T-cell (primary cell): ENCODE measurements around the gene KRT16. TPM values are rescaled to one million over a fixed set of nuclear protein-coding genes. Genes with fewer than 3 reads are reported as not detected.
"Not testable (repeated sequence)": the region's sequence is repeated elsewhere in the genome, so short reads cannot be mapped to it uniquely, and the experiment has no call there.

ENCODE experiments used
- ATAC-seq, 4 experiments: fragments of 200-7000 bp in 3 of 4; fragments of 150-1000 bp in 1 of 4; cut with Tn5 transposase; replicated peaks in 1 of 4; 1 replicate in 3 of 4; 2 replicates in 1 of 4; pipeline ENCODE4 v1.10.0; 2021; ENCODE audit warnings: moderate library complexity in 3 of 4, mild to moderate bottlenecking in 2 of 4, moderate number of reproducible peaks in 1 of 4
- CTCF ChIA-PET, 2 donors: fragments of 300-600 bp; sonication (Branson Sonifier 250); formaldehyde crosslinking; loops; one replicate each; lab custom pipeline; 2022; ENCODE audit warnings: antibody characterized with exemption in 2 of 2; lab: Charles Lee
- POLR2A ChIA-PET, 2 donors: fragments of 300-600 bp; sonication (Branson Sonifier 250); formaldehyde crosslinking; loops; one replicate each; lab custom pipeline; 2022; ENCODE audit warnings: antibody characterized with exemption in 2 of 2; lab: Charles Lee
- DNase-seq, 35 experiments: peaks; one replicate each; pipeline versions ENCODE4 v3.0.0 to v3.0.0-alpha.2; 2013 to 2023
- H3K27ac ChIP-seq: one replicate; pipeline ENCODE4 v1.5.1; 2013; ENCODE audit warnings: low read length
- H3K27me3 ChIP-seq, 2 experiments: replicated peaks in 1 of 2; 1 replicate in 1 of 2; 2 replicates in 1 of 2; pipeline versions ENCODE4 v1.6.1 to v1.7.0; 2013; ENCODE audit warnings: low read length in 1 of 2, mixed read lengths in 1 of 2; ENCODE audit not compliant: control insufficient read depth in 2 of 2, insufficient read depth in 2 of 2; ENCODE audit errors: extremely low read depth in 1 of 2
- H3K36me3 ChIP-seq, 2 donors: 1 replicate in 1 of 2; 2 replicates in 1 of 2; pipeline versions ENCODE4 v1.6.1 to v1.7.0; 2013; ENCODE audit warnings: low read length in 1 of 2; ENCODE audit not compliant: control insufficient read depth in 2 of 2, insufficient read depth in 1 of 2; ENCODE audit errors: extremely low read depth in 1 of 2
- H3K4me1 ChIP-seq, 2 experiments: 1 replicate in 1 of 2; 2 replicates in 1 of 2; pipeline versions ENCODE4 v1.6.1 to v1.7.0; 2013; ENCODE audit warnings: low read length in 2 of 2, mixed read lengths in 1 of 2; ENCODE audit not compliant: insufficient read depth in 2 of 2, control insufficient read depth in 1 of 2; ENCODE audit errors: extremely low read depth in 1 of 2
- H3K4me3 ChIP-seq, 2 donors: 1 replicate in 1 of 2; 2 replicates in 1 of 2; pipeline versions ENCODE4 v1.5.1 to v1.7.0; 2013; ENCODE audit warnings: mild to moderate bottlenecking in 2 of 2, low read length in 1 of 2, moderate library complexity in 1 of 2; ENCODE audit not compliant: control insufficient read depth in 1 of 2; ENCODE audit errors: extremely low read depth in 1 of 2
- H3K9me3 ChIP-seq: 2 replicates; pipeline ENCODE4 v1.7.0; 2013
- H3K27ac Mint-ChIP-seq, 2 donors: one replicate each; pipeline ENCODE4 v1.8.0; 2020 to 2021; ENCODE audit warnings: mild to moderate bottlenecking in 2 of 2, mixed read lengths in 2 of 2
- H3K27me3 Mint-ChIP-seq, 2 donors: one replicate each; pipeline ENCODE4 v1.8.0; 2021 to 2022; ENCODE audit warnings: mixed read lengths in 2 of 2
- H3K36me3 Mint-ChIP-seq: one replicate; pipeline ENCODE4 v1.8.0; 2021; ENCODE audit warnings: mixed read lengths
- H3K4me1 Mint-ChIP-seq, 3 donors: one replicate each; pipeline ENCODE4 v1.8.0; 2020 to 2022; ENCODE audit warnings: mixed read lengths in 3 of 3, mild to moderate bottlenecking in 1 of 3
- H3K4me3 Mint-ChIP-seq, 3 donors: one replicate each; pipeline ENCODE4 v1.8.0; 2020 to 2022; ENCODE audit warnings: mild to moderate bottlenecking in 3 of 3, mixed read lengths in 3 of 3, moderate library complexity in 3 of 3
- H3K9me3 Mint-ChIP-seq, 3 donors: one replicate each; pipeline ENCODE4 v1.8.0; 2020 to 2022; ENCODE audit warnings: mixed read lengths in 3 of 3
- WGBS: methylation state at CpG from one replicate; pipeline ENCODE4 v1.1.5; 2013; ENCODE audit warnings: missing lambda C conversion rate; ENCODE audit not compliant: insufficient coverage; 5-methylcytosine and 5-hydroxymethylcytosine counted together
- total RNA-seq, 35 experiments: library from RNA in 6 of 35; stranded (reverse) in 6 of 35; fragments of 120-200 nt in 1 of 35; gene quantifications; one replicate each; pipeline versions ENCODE4 v1.2.1 to v1.2.4 and lab custom pipeline; 2013 to 2026

Gene KRT16
- total RNA-seq, 5 donors from 2014 or later (not counting 1 experiment from before 2014, with no cell fraction given) = not detected

GRCh38 chr17:41616486-41616885 lies 3.9 kb upstream of the KRT16 start:
- POLR2A ChIA-PET, ATAC-seq, H3K4me3 ChIP-seq, H3K27ac Mint-ChIP-seq, H3K9me3 Mint-ChIP-seq, H3K27ac ChIP-seq, H3K9me3 ChIP-seq, H3K4me3 Mint-ChIP-seq, H3K4me1 ChIP-seq, CTCF ChIA-PET, H3K36me3 Mint-ChIP-seq, H3K4me1 Mint-ChIP-seq, DNase-seq, H3K36me3 ChIP-seq: not testable (repeated sequence)
- 27% methylated on average over 1 of the region's 4 CpGs for WGBS
- H3K27me3 ChIP-seq = peaks cover 0 to 34% of the 10 kb centered on the region in 2 experiments
- peaks cover 7 to 31% of the 10 kb centered on the region in 2 donors for H3K27me3 Mint-ChIP-seq

- peaks cover 7 to 33% of the 10 kb centered on the region in 2 donors for H3K27me3 Mint-ChIP-seq
- H3K27ac Mint-ChIP-seq = no peak overlapping the region
Observed at GRCh38 chr17:41615454-41615853, 2.9 kb upstream of the KRT16 start.

DNA sequence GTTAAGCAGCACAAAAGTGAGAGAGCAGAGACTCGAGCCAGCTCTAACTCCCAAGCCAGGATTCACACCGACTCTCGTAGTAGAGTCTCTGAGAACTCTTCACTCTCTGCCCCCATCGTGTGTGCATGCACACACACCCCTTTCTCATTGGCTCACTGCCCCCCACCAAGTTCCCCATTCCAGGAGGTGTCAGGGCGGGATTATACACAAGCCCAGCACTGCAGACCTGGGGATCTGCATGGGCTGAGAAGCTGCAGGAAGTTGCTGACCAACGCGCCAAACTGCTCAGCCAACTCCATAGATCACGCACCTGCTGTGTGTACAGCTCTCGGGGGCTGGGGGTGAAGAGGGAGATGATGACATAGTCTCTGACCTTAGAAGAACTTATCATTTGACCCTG lies 2.2 kb upstream of the KRT16 start:
- ATAC-seq, H3K9me3 Mint-ChIP-seq, H3K36me3 Mint-ChIP-seq, H3K4me1 Mint-ChIP-seq, H3K4me1 ChIP-seq, H3K27ac Mint-ChIP-seq, H3K9me3 ChIP-seq, CTCF ChIA-PET, H3K36me3 ChIP-seq, H3K4me3 Mint-ChIP-seq, H3K4me3 ChIP-seq, POLR2A ChIA-PET, H3K27ac ChIP-seq, DNase-seq: not testable (repeated sequence)
- peaks cover 10 to 34% of the 10 kb centered on the region in 2 donors for H3K27me3 Mint-ChIP-seq
- peaks cover 0 to 43% of the 10 kb centered on the region in 2 experiments for H3K27me3 ChIP-seq
- 51% methylated on average over 7 of the region's 9 CpGs for WGBS

More at GRCh38 chr17:41615454-41615853, 2.9 kb upstream of the KRT16 start:
- DNase-seq (no peak), ATAC-seq (no peak)
- no peaks in the 10 kb centered on the region for H3K9me3 ChIP-seq
- Mint-ChIP-seq H3K4me1 (no peaks in the 10 kb centered on the region), H3K4me3 (no peak overlapping the region), H3K9me3 (no peaks in the 10 kb centered on the region), H3K36me3 (no peaks in the 10 kb centered on the region)
- 67% methylated on average over 6 of the region's 7 CpGs for WGBS
- POLR2A ChIA-PET = no interaction called here
- CTCF ChIA-PET = no interaction called here
- peaks cover 0 to 41% of the 10 kb centered on the region in 2 experiments for H3K27me3 ChIP-seq
- H3K4me1 ChIP-seq = no peaks in the 10 kb centered on the region
- H3K27ac ChIP-seq = no peak overlapping the region
- H3K4me3 ChIP-seq = no peak overlapping the region
- no peaks in the 10 kb centered on the region for H3K36me3 ChIP-seq

- DNase-seq (no peak), ATAC-seq (no peak)
- Mint-ChIP-seq H3K36me3 (no peaks in the 10 kb centered on the region), H3K4me1 (no peaks in the 10 kb centered on the region), H3K4me3 (no peak overlapping the region), H3K27me3 (peaks cover 15 to 35% of the 10 kb centered on the region in 2 donors), H3K9me3 (no peaks in the 10 kb centered on the region), H3K27ac (no peak overlapping the region)
- ChIA-PET CTCF (interaction anchor here in 1 of 2 donors (0.6 kb wide), 1 partner anchor 34 kb away, joined by 4 read pairs; no protein-coding TSS in a partner anchor), POLR2A (no interaction called here)
- WGBS = 64% methylated on average over 3 of the region's 5 CpGs
- Histone ChIP-seq H3K4me1 (no peaks in the 10 kb centered on the region), H3K4me3 (no peak overlapping the region), H3K9me3 (no peaks in the 10 kb centered on the region), H3K36me3 (no peaks in the 10 kb centered on the region), H3K27me3 (peaks cover 0 to 44% of the 10 kb centered on the region in 2 experiments), H3K27ac (no peak overlapping the region)
Observed at GRCh38 chr17:41614098-41614497, 1.5 kb upstream of the KRT16 start.

- ChIA-PET CTCF (interaction anchor here in 1 of 2 donors (0.6 kb wide), 1 partner anchor 35 kb away, joined by 4 read pairs; no protein-coding TSS in a partner anchor), POLR2A (no interaction called here)
- Mint-ChIP-seq H3K27me3 (peaks cover 20 to 37% of the 10 kb centered on the region in 2 donors), H3K4me1 (no peaks in the 10 kb centered on the region), H3K4me3 (no peak overlapping the region), H3K27ac (no peak overlapping the region), H3K9me3 (no peaks in the 10 kb centered on the region), H3K36me3 (no peaks in the 10 kb centered on the region)
- Histone ChIP-seq H3K9me3 (no peaks in the 10 kb centered on the region), H3K27me3 (peaks cover 0 to 42% of the 10 kb centered on the region in 2 experiments), H3K4me3 (no peak overlapping the region), H3K4me1 (no peaks in the 10 kb centered on the region), H3K27ac (no peak overlapping the region), H3K36me3 (no peaks in the 10 kb centered on the region)
- no peak for DNase-seq
- 84% methylated on average over 9 of the region's 11 CpGs for whole genome bisulfite sequencing
- no peak for ATAC-seq
Observed at GRCh38 chr17:41613277-41614082, 913 bp upstream of the KRT16 start.

DNA sequence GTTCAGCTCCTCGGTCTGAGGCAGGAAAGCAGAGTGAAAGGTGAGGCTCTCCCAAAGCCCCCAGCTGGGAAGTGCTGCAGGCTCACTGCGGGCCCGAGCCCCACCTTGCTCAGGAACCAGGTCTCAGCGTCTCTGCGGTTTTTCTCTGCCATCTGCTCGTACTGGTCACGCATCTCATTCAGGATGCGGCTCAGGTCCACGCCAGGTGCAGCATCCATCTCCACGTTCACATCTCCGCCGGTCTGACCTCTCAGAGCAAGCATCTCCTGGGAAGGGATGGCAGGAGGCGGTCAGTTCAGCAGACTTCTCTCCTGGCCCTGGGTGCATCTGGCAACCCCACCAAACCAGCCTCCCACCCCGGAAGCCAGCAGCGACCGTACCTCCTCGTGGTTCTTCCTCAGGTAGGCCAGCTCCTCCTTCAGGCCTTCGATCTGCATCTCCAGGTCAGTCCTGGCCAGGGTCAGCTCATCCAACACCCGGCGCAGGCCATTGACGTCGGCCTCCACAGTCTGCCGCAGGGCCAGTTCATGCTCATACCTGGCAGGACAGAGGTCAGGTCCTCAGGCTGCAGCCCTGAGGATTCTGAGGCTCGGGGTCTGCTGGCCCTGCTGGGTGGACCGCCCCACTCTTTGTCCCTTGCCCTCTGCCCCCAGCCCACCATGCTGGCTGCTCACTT lies 1.5 kb downstream of the KRT16 start:
- no peak overlapping the region for H3K27ac ChIP-seq
- Mint-ChIP-seq H3K4me3 (no peak overlapping the region), H3K4me1 (no peaks in the 10 kb centered on the region), H3K9me3 (peaks cover 13 to 15% (median 14%) of the 10 kb centered on the region in 3 donors), H3K27me3 (peaks cover 26 to 46% of the 10 kb centered on the region in 2 donors), H3K36me3 (peaks cover 9% of the 10 kb centered on the region), H3K27ac (no peak overlapping the region)
- ATAC-seq (no peak), DNase-seq (no peak)
- H3K36me3 ChIP-seq = no peaks in the 10 kb centered on the region
- WGBS = 77% methylated on average over 24 of the region's 25 CpGs
- no peak overlapping the region for H3K4me3 ChIP-seq
- POLR2A ChIA-PET = no interaction called here
- H3K9me3 ChIP-seq = peaks cover 2% of the 10 kb centered on the region
- CTCF ChIA-PET = no interaction called here
- no peaks in the 10 kb centered on the region for H3K4me1 ChIP-seq
- H3K27me3 ChIP-seq = peaks cover 0 to 20% of the 10 kb centered on the region in 2 experiments
